CD4-positive, alpha-beta T cell (primary cell): Measurements from ENCODE around the gene NME7. TPM values are rescaled to one million over a fixed set of nuclear protein-coding genes. Genes with fewer than 3 reads are reported as not detected.

Experiments used
- ATAC-seq: fragments of 200-7000 bp; cut with Tn5 transposase; one replicate; pipeline ENCODE4 v1.10.0; 2022; ENCODE audit warnings: mild to moderate bottlenecking; ENCODE audit not compliant: poor library complexity
- CTCF ChIA-PET: fragments of 350-600 bp; sonication (Branson Sonifier 250); formaldehyde crosslinking; loops from one replicate; lab custom pipeline; 2021; ENCODE audit warnings: antibody characterized with exemption, inconsistent platforms; lab: Charles Lee
- POLR2A ChIA-PET: fragments of 350-600 bp; sonication (Branson Sonifier 250); formaldehyde crosslinking; loops from one replicate; lab custom pipeline; 2021; ENCODE audit warnings: antibody characterized with exemption, inconsistent platforms; lab: Charles Lee
- DNase-seq, 14 experiments: peaks; one replicate each; pipeline ENCODE4 v3.0.0-alpha.2; 2013 to 2020; ENCODE audit warnings: mixed read lengths in 2 of 14
- H3K27ac ChIP-seq, 2 donors: one replicate each; pipeline versions ENCODE4 v1.5.1 to v1.7.0; 2013; ENCODE audit warnings: low read length in 2 of 2, low read depth in 1 of 2, mild to moderate bottlenecking in 1 of 2
- H3K27me3 ChIP-seq, 2 experiments: 1 replicate in 1 of 2; 2 replicates in 1 of 2; pipeline versions ENCODE4 v1.6.1 to v1.7.0; 2013; ENCODE audit warnings: low read length in 2 of 2, control low read depth in 1 of 2, mild to moderate bottlenecking in 1 of 2, moderate library complexity in 1 of 2; ENCODE audit not compliant: insufficient read depth in 2 of 2, control insufficient read depth in 1 of 2
- H3K36me3 ChIP-seq: one replicate; pipeline ENCODE4 v1.6.1; 2013; ENCODE audit warnings: low read length, control low read depth; ENCODE audit not compliant: insufficient read depth
- H3K4me1 ChIP-seq: one replicate; pipeline ENCODE4 v1.6.1; 2013; ENCODE audit warnings: low read length, control low read depth; ENCODE audit not compliant: insufficient read depth
- H3K4me3 ChIP-seq: one replicate; pipeline ENCODE4 v1.5.1; 2013; ENCODE audit warnings: mild to moderate bottlenecking, low read length, moderate library complexity
- H3K9me3 ChIP-seq, 2 experiments: 1 replicate in 1 of 2; 2 replicates in 1 of 2; pipeline versions ENCODE4 v1.6.1 to v1.7.0; 2013; ENCODE audit warnings: low read length in 2 of 2, mild to moderate bottlenecking in 2 of 2, control low read depth in 1 of 2, moderate library complexity in 1 of 2; ENCODE audit not compliant: control insufficient read depth in 1 of 2, insufficient read depth in 1 of 2
- H3K27ac Mint-ChIP-seq: one replicate; pipeline ENCODE4 v1.8.0; 2020; ENCODE audit warnings: mixed read lengths
- H3K27me3 Mint-ChIP-seq: one replicate; pipeline ENCODE4 v1.8.0; 2021; ENCODE audit warnings: mixed read lengths
- H3K36me3 Mint-ChIP-seq: one replicate; pipeline ENCODE4 v1.8.0; 2021; ENCODE audit warnings: low read depth, mixed read lengths
- H3K4me1 Mint-ChIP-seq: one replicate; pipeline ENCODE4 v1.8.0; 2021; ENCODE audit warnings: low read depth, mixed read lengths
- H3K4me3 Mint-ChIP-seq: one replicate; pipeline ENCODE4 v1.8.0; 2020; ENCODE audit warnings: mild to moderate bottlenecking, mixed read lengths
- H3K9me3 Mint-ChIP-seq: one replicate; pipeline ENCODE4 v1.8.0; 2020; ENCODE audit warnings: mixed read lengths
- intact Hi-C, 2 experiments: fragments of 100-400 bp; cut with DNase I in 1 of 2; cut with micrococcal nuclease in 1 of 2; formaldehyde crosslinking; loops; one replicate each; pipeline versions ENCODE4 v1.15.1 to v1.9.0; 2023 to 2025; cut with DNase I, micrococcal nuclease
- total RNA-seq, 174 experiments: library from RNA in 2 of 174; stranded (reverse) in 2 of 174; gene quantifications; one replicate each; pipeline ENCODE4 v1.2.3 and lab custom pipeline; 2021 to 2026
- TF ChIP-seq, protein P1 (sequence below): fragments of 200-600 bp; IDR thresholded peaks from one replicate; pipeline ENCODE4 v1.8.0; 2022; ENCODE audit warnings: antibody characterized with exemption, mild to moderate bottlenecking

NME7 gene
- total RNA-seq, 2 experiments from 2014 or later, result 7.2 to 8.3 TPM

DNA sequence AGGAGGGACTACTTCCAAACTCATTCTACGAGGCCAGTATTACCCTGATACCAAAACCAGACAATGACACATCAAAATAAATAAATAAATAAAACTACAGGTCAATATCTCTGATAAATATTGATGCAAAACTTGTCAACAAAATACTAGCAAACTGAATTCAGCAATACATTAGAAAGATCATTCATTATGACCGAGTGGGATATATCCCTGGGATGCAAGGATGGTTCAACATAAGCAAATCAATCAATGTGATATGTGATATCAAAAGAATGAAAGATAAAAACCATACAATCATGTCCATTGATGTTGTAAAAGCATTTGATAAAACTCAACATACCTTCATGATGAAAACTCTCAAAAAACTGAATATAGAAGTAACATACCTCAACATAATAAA lies 36.7 kb downstream of the NME7 start:
- no peak overlapping the region for H3K27ac Mint-ChIP-seq
- Histone ChIP-seq H3K27me3 (no peaks in the 10 kb centered on the region), H3K4me1 (no peaks in the 10 kb centered on the region), H3K36me3 (peaks cover 3% of the 10 kb centered on the region), H3K9me3 (peaks cover 5 to 7% of the 10 kb centered on the region in 2 experiments), H3K4me3 (no peak overlapping the region), H3K27ac (no peak overlapping the region)
- peaks cover 56% of the 10 kb centered on the region for H3K36me3 Mint-ChIP-seq
- CTCF ChIA-PET, result no interaction called here
- intact Hi-C loops, result no loop called here
- ATAC-seq (no peak), DNase-seq (no peak)
- TF ChIP-seq, protein P1, sequence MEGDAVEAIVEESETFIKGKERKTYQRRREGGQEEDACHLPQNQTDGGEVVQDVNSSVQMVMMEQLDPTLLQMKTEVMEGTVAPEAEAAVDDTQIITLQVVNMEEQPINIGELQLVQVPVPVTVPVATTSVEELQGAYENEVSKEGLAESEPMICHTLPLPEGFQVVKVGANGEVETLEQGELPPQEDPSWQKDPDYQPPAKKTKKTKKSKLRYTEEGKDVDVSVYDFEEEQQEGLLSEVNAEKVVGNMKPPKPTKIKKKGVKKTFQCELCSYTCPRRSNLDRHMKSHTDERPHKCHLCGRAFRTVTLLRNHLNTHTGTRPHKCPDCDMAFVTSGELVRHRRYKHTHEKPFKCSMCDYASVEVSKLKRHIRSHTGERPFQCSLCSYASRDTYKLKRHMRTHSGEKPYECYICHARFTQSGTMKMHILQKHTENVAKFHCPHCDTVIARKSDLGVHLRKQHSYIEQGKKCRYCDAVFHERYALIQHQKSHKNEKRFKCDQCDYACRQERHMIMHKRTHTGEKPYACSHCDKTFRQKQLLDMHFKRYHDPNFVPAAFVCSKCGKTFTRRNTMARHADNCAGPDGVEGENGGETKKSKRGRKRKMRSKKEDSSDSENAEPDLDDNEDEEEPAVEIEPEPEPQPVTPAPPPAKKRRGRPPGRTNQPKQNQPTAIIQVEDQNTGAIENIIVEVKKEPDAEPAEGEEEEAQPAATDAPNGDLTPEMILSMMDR, result no peak
- H3K27me3 Mint-ChIP-seq, result no peaks in the 10 kb centered on the region
- POLR2A ChIA-PET, result no interaction called here
- peaks cover 13% of the 10 kb centered on the region for H3K4me1 Mint-ChIP-seq
- H3K9me3 Mint-ChIP-seq, result peaks cover 10% of the 10 kb centered on the region
- H3K4me3 Mint-ChIP-seq, result no peak overlapping the region

DNA sequence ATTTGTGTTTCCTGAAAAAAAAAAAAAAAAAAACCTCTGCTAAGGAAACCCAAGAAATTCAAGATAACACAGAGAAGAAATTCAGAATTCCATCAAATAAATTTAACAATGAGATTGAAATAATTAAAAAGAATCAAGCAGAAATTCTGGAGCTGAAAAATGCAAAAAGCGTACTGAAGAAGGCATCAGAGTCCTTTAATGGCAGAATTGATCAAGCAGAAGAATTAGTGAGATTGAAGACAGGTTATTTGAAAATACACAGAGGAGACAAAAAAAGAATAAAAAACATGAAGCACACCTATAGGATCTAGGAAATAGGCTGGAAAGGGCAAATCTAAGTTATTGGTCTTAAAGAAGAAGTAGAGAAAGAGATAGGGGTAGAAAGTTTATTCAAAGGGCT lies 38.2 kb downstream of the NME7 start:
- Mint-ChIP-seq H3K27ac (no peak overlapping the region), H3K9me3 (peaks cover 9% of the 10 kb centered on the region), H3K4me3 (no peak overlapping the region), H3K36me3 (peaks cover 47% of the 10 kb centered on the region), H3K27me3 (no peaks in the 10 kb centered on the region), H3K4me1 (peaks cover 8% of the 10 kb centered on the region)
- intact Hi-C loops, result no loop called here
- no peak overlapping the region for H3K27ac ChIP-seq
- no peaks in the 10 kb centered on the region for H3K4me1 ChIP-seq
- H3K27me3 ChIP-seq, result no peaks in the 10 kb centered on the region
- CTCF ChIA-PET, result interaction anchor here (0.7 kb wide), 1 partner anchor 10 kb away, joined by 3 read pairs; no protein-coding TSS in a partner anchor
- ATAC-seq, result no peak
- TF ChIP-seq, protein P1, result no peak
- H3K4me3 ChIP-seq, result no peak overlapping the region
- H3K9me3 ChIP-seq, result peaks cover 4 to 7% of the 10 kb centered on the region in 2 experiments
- no peak for DNase-seq
- POLR2A ChIA-PET, result no interaction called here
- no peaks in the 10 kb centered on the region for H3K36me3 ChIP-seq

GRCh38 chr1:169327875-169328274 lies 39.7 kb downstream of the NME7 start:
- H3K27me3 Mint-ChIP-seq, result no peaks in the 10 kb centered on the region
- CTCF ChIA-PET, result no interaction called here

More at GRCh38 chr1:169327875-169328274, 39.7 kb downstream of the NME7 start:
- Histone ChIP-seq H3K9me3 (peaks cover 4 to 7% of the 10 kb centered on the region in 2 experiments), H3K4me3 (no peak overlapping the region), H3K4me1 (no peaks in the 10 kb centered on the region), H3K27ac (no peak overlapping the region), H3K36me3 (no peaks in the 10 kb centered on the region), H3K27me3 (no peaks in the 10 kb centered on the region)
- TF ChIP-seq, protein P1, result no peak
- intact Hi-C loops, result no loop called here
- DNase-seq, result no peak
- no peaks in the 10 kb centered on the region for H3K4me1 Mint-ChIP-seq
- peaks cover 46% of the 10 kb centered on the region for H3K36me3 Mint-ChIP-seq
- no peak for ATAC-seq
- POLR2A ChIA-PET, result no interaction called here
- no peak overlapping the region for H3K27ac Mint-ChIP-seq
- no peak overlapping the region for H3K4me3 Mint-ChIP-seq
- H3K9me3 Mint-ChIP-seq, result peaks cover 6% of the 10 kb centered on the region
